SW480 (cell line): ENCODE measurements around the gene RSBN1.

Experiments
- DNase-seq: peaks from one replicate; pipeline ENCODE4 v3.0.0-alpha.2; 2016; ENCODE audit warnings: low spot score

The RSBN1 gene

GRCh38 chr1:113812661-113813135 is 422 bp upstream of the RSBN1 start:
- DNase-seq, result no peak

DNA sequence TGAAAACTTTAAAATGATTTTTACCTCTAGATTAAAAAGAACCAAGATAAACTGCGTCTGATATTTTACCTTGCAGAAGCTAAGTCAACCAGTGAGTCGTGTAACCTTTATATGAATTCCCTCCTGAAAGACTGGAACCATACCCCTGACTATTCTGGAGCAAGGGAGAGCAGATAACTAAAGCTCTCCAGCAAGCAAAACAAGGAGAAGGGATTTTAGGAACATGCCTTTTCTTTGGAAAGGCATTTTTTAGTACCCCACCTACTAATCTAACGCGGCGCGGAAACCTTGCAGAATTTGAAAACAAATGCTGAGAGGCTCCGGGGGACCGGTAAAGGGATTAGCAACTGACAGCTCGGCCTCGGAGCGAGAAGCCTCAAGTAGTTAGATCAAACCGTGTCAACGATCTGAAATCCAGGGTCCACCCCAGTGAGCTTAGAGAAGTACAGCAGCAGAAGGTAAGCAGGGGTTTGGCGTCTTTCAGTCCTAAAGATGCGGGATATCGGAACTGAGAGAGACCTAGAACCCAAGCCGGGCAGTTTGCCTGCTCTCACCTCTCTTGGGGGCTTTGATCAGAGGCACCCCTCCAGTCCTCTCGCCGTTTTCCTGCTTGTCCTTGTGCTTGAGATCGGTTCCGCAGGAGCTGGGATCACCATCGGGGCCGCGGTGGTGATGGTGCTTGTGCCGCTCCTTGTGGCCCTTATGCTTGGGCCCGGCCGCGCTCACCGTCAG is 954 bp downstream of the RSBN1 start:
- DNase-seq, result peak; percentile 52

GRCh38 chr1:113809670-113810602 is 2.3 kb downstream of the RSBN1 start:
- no peak for DNase-seq

DNA sequence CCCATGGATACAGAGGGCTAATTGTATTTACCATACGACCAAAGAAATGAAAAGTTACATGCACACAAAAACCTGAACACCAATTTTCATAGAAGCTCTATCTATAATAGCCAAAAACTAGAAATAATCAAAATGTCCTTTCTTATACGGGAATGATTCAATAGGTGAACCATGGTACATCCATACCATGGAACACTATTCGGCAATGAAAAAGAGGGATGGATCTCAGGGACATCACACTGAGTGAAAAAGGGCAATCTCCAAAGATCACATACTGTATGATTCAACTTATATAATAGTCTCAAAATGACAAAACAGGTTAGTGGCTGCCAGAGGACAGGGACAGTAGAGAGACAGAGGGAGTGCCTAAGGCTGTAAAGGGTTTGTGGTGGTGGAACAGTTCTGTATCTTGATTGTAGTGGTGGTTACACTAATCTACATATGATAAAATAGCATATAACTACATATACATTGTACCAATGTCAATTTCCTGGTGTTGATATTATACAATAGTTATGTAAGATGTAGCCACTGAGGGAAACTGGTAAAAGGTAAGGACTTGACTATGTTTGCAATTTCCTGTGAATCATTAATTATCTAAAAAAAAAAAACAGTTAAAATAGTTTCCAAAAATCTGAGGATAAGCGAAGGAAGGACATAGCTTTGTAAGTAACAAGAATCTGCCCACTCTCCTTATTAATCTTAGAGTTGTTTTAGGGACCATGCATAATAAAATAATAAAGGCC is 3.7 kb downstream of the RSBN1 start:
- DNase-seq, result no peak

- no peak for DNase-seq
These were observed 6.6 kb downstream of the RSBN1 start for GRCh38 chr1:113805639-113806038.

- no peak for DNase-seq
These were observed 7.1 kb downstream of the RSBN1 start for GRCh38 chr1:113805256-113805531.

- peak; percentile 28 for DNase-seq
These were observed 7.6 kb downstream of the RSBN1 start for GRCh38 chr1:113804421-113805255.

DNA sequence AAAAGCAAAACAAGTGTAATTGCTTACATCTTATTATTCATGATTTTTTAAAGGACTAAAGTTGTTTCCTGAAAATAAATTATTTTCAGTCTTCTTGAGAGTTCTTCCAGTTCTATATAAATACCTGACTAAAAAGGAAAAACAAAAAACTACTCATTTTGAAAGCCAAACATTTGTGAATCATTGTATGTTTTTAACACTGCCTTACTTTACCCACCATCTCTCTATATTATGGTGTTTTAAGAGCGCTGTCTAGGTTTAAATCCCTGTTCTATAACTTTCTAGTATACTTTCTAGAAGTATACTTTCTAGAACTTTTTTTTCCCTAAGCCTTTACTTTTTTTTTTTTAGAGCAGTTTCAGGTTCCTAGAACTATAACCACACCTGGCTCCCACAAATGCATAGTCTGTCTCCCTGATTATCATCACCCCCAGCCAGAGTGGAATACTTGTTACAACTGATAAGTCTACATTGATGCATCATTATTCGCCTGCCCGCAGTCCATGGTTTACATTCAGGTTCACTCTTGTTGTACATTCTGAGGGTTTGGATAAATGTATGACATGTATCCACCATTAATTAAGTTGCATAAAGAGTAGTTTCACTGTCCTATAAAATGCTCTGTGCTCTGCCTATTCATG is 9.8 kb downstream of the RSBN1 start:
- no peak for DNase-seq

- no peak for DNase-seq
These were observed 11.8 kb downstream of the RSBN1 start for GRCh38 chr1:113800487-113800886.

DNA sequence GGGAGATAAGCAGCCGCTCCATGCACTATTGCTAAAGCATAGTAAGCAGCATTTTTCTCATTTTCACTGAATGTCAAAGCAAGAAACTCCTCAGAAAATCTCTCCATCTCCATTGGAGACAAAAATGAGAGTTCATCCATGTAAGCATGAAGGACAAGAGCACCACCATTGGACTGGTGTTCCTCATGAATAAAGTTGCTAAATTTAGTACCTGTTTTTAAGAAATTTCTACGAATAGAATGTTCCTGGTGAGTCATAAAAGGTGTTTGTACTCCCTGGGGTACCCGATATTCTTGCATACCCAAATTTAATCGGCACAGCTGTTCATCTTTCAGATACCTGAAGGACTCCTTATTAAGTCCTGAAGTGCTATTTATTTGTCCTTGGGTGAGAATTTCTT is 14.8 kb downstream of the RSBN1 start:
- DNase-seq, result no peak

GRCh38 chr1:113793878-113794834 is 18.1 kb downstream of the RSBN1 start:
- DNase-seq, result no peak

DNA sequence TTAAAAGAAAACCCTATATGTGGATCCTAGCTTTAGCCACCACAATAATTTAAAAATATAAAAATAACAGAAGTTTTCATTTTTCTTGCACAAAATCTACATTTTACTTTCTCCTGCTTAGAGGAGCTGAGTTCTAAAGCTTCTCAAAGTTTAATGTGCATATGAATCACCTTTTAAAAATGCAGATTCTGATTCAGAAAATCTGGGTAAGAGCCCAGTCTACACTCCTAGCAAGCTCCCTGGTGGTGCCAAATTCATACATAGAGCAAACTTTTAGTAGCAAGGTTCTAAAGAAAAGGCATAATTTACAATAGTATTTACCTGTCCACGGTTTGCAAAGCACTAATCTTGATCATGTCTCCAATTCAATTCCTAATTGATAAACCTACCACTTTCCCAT is 19.3 kb downstream of the RSBN1 start:
- no peak for DNase-seq

GRCh38 chr1:113792471-113792870 is 19.8 kb downstream of the RSBN1 start:
- DNase-seq, result no peak

DNA sequence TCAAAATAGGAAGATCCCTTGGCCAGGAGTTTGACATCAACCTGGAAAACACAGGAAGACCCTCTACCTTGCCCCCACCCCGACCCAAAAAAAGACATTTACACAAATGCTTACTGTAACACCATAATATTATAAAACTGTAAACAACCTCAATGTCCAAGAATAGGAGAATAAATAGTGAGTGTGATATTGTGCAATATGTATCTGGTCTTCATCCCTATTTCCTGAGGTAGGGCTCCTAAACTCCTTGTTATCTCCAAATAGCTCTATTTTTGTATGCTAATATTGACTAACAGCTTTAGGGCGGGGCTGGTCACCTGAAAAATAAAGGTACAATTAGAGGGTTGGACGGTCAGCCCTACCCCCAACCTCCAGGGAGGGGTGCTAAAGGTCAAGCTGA is 23.5 kb downstream of the RSBN1 start:
- no peak for DNase-seq

DNA sequence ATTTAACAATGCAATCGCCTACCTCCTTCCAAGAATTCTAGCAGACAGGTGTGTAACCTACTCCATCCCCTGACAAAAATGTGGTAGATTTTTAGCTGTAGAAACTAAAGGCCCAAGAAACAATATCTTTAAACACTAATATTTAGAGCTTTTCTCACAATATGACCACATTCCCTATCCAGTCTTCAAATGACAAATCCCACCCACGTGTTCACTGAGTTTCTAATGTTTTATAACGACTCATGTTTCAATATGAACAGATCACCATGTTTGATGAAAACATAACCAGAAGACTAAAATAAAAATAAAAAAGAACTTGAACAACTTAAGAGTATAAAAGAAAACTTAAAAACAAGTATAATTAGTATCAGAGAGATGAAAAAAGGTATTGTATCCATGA is 24.6 kb downstream of the RSBN1 start:
- no peak for DNase-seq

- peak; percentile 21 for DNase-seq
These were observed 26.2 kb downstream of the RSBN1 start for GRCh38 chr1:113786069-113786468.

DNA sequence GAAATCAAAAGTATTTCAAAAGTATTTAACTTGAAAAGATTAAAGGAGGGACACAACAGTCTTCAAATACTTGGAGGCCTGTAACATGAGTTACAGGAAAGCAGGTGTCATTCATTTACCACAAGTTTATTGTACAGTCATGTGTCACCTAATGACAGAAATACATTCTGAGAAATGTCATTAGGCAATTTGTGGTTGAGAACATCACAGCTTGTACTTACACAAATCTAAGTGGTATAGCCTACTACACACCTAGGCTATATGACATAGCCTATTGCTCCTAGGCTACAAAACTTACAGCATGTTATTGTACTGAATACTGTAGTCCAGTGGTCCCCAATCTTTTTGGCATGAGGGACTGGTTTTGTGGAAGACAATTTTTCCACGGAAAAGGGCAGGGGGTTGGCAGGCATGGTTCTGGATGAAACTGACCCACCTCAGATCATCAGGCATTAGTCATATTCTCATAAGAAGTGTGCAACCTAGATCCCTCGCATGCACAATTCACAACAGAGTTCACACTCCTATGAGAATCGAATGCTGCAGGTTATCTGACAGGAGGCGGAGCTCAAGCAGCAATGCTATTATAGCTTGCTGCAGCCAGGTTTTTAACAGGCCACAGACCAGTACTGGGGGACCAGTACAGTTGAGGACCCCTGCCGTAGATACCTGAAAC is 28.0 kb downstream of the RSBN1 start:
- peak; percentile 43 for DNase-seq

GRCh38 chr1:113783254-113784103 is 28.8 kb downstream of the RSBN1 start:
- no peak for DNase-seq

- no peak for DNase-seq
These were observed 29.9 kb downstream of the RSBN1 start for GRCh38 chr1:113782406-113782805.
